ENCODE data around the gene SPECC1. TPM values are rescaled to one million over a fixed set of nuclear protein-coding genes. Genes with fewer than 3 reads are reported as not detected.
"Not testable (repeated sequence)": the region's sequence is repeated elsewhere in the genome, so short reads cannot be mapped to it uniquely, and the experiment has no call there.

SPECC1 gene
- total and polyA plus RNA-seq, 2 donors: 7.6 to 9.3 TPM

DNA sequence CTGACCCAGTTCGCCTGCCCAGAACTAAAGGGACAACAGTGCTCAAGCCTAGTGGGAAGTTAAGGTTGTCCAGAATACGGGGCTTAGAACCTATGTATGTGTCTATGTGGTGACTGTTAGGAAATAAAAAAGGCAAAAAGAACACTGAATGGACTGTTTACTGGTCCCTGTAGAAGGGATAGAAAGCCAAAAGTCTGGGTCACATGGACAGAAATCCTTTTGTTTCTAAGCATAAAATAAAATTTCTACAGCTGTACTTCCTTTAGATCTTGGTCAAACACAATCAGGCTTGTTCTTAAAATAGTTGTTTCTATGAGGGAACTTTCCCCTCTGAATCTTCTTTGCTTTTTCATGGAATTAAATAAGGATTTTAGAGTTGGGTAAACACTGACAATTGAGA is 245.4 kb downstream of the SPECC1 start:
- Histone ChIP-seq H3K4me1 (ENCODE audit: control insufficient read depth in 2 of 2, insufficient read depth in 2 of 2, low read length in 2 of 2) (peaks cover 0 to 3% of the 10 kb centered on the region in 2 donors), H3K36me3 (ENCODE audit: control insufficient read depth in 2 of 2, insufficient read depth in 2 of 2, low read length in 1 of 2) (no peaks in the 10 kb centered on the region), H3K9me3 (ENCODE audit: control insufficient read depth in 2 of 2, insufficient read depth in 1 of 2, low read length in 1 of 2) (no peaks in the 10 kb centered on the region), H3K27ac (ENCODE audit: low read depth in 1 of 2, low read length in 1 of 2) (peak overlapping the region in 1 of 2 donors; percentile 27), H3K27me3 (ENCODE audit: control insufficient read depth in 2 of 2, insufficient read depth in 1 of 2, low read length in 1 of 2) (no peaks in the 10 kb centered on the region), H3K4me3 (ENCODE audit: low read length in 2 of 2) (no peak overlapping the region)
- DNase-seq (ENCODE audit: low read depth in 6 of 9, low spot score in 9 of 9): no peak
- WGBS: 98% methylated on average over 2 of the region's 2 CpGs

DNA sequence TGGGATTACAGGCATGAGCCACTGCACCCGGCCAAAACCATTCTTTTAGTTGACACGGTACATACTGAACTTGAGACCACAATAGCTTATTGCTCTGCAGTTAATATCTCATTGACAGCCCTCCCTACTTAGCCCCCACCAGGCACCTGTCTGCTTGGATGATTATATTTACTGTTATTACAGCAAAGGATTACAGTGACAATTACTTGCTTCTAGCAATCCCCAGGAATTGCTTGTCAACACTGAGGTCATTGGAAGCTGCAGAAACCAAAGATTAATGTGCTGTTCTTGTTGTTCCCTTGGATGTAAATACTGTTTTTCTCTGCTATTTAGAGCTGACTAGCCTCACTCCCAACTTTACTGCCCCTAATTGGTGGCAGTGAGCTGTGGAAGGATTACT is 247.0 kb downstream of the SPECC1 start:
- Histone ChIP-seq H3K9me3 (ENCODE audit: control insufficient read depth in 2 of 2, insufficient read depth in 1 of 2, low read length in 1 of 2) (no peaks in the 10 kb centered on the region), H3K4me1 (ENCODE audit: control insufficient read depth in 2 of 2, insufficient read depth in 2 of 2, low read length in 2 of 2) (peaks cover 0 to 3% of the 10 kb centered on the region in 2 donors), H3K27me3 (ENCODE audit: control insufficient read depth in 2 of 2, insufficient read depth in 1 of 2, low read length in 1 of 2) (no peaks in the 10 kb centered on the region), H3K36me3 (ENCODE audit: control insufficient read depth in 2 of 2, insufficient read depth in 2 of 2, low read length in 1 of 2) (no peaks in the 10 kb centered on the region), H3K27ac (ENCODE audit: low read depth in 1 of 2, low read length in 1 of 2) (no peak overlapping the region), H3K4me3 (ENCODE audit: low read length in 2 of 2) (no peak overlapping the region)
- no peak for DNase-seq (ENCODE audit: low read depth in 6 of 9, low spot score in 9 of 9)
- 98% methylated on average over 2 of the region's 2 CpGs for WGBS

DNA sequence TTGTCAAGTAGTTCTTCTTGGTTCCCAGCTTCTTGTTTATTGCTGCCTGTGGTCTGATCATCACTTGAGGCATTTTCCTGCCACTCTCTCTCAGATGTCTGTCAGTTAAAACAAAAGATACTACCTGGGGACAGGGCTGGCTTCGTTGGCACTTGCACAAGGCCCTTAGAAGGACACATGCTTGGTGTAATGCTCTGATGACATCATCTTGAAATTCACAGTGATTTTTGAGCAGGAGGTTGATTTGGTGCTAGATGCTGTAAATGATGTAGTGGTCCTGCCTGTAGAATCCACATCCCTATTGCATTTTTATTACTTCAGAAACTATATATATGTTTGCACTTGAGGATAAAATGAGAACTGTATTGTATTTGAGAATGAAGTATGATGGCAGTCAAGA is 247.8 kb downstream of the SPECC1 start:
- 89% methylated on average over 1 of the region's 1 CpG for WGBS
- no peak for DNase-seq (ENCODE audit: low read depth in 6 of 9, low spot score in 9 of 9)
- Histone ChIP-seq H3K4me3 (ENCODE audit: low read length in 2 of 2) (no peak overlapping the region), H3K9me3 (ENCODE audit: control insufficient read depth in 2 of 2, insufficient read depth in 1 of 2, low read length in 1 of 2) (no peaks in the 10 kb centered on the region), H3K36me3 (ENCODE audit: control insufficient read depth in 2 of 2, insufficient read depth in 2 of 2, low read length in 1 of 2) (no peaks in the 10 kb centered on the region), H3K4me1 (ENCODE audit: control insufficient read depth in 2 of 2, insufficient read depth in 2 of 2, low read length in 2 of 2) (peaks cover 0 to 3% of the 10 kb centered on the region in 2 donors), H3K27me3 (ENCODE audit: control insufficient read depth in 2 of 2, insufficient read depth in 1 of 2, low read length in 1 of 2) (no peaks in the 10 kb centered on the region), H3K27ac (ENCODE audit: low read depth in 1 of 2, low read length in 1 of 2) (no peak overlapping the region)

DNA sequence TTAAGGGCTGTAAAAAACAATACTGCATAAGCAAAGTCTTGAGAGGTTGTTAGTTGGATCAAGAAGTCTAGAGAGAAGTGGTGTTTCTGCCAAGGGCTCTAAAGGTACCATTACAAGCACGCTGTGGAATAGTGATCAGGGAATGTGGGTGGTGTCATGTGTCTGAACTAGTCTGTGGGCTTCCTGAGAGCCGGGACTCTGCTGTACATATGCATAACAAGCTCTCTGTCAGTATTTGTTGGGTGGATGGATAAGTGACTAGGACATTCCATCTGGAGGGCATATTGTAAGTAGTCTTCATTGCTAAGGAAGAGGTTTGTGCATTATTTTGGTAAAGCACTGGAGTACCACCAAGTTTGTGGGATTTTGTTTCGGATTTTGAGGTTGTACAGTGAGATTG is 248.6 kb downstream of the SPECC1 start:
- Histone ChIP-seq H3K4me1 (ENCODE audit: control insufficient read depth in 2 of 2, insufficient read depth in 2 of 2, low read length in 2 of 2) (peaks cover 2 to 7% of the 10 kb centered on the region in 2 donors), H3K4me3 (ENCODE audit: low read length in 2 of 2) (no peak overlapping the region), H3K27ac (ENCODE audit: low read depth in 1 of 2, low read length in 1 of 2) (no peak overlapping the region), H3K36me3 (ENCODE audit: control insufficient read depth in 2 of 2, insufficient read depth in 2 of 2, low read length in 1 of 2) (no peaks in the 10 kb centered on the region), H3K9me3 (ENCODE audit: control insufficient read depth in 2 of 2, insufficient read depth in 1 of 2, low read length in 1 of 2) (no peaks in the 10 kb centered on the region), H3K27me3 (ENCODE audit: control insufficient read depth in 2 of 2, insufficient read depth in 1 of 2, low read length in 1 of 2) (no peaks in the 10 kb centered on the region)
- 91% methylated on average over 3 of the region's 3 CpGs for WGBS
- DNase-seq (ENCODE audit: low read depth in 6 of 9, low spot score in 9 of 9): no peak

- no peak overlapping the region for H3K27ac ChIP-seq (ENCODE audit: low read depth in 1 of 2, low read length in 1 of 2)
- no peaks in the 10 kb centered on the region for H3K27me3 ChIP-seq (ENCODE audit: control insufficient read depth in 2 of 2, insufficient read depth in 1 of 2, low read length in 1 of 2)
- peaks cover 2 to 7% of the 10 kb centered on the region in 2 donors for H3K4me1 ChIP-seq (ENCODE audit: control insufficient read depth in 2 of 2, insufficient read depth in 2 of 2, low read length in 2 of 2)
- no peak for DNase-seq (ENCODE audit: low read depth in 6 of 9, low spot score in 9 of 9)
- H3K4me3 ChIP-seq (ENCODE audit: low read length in 2 of 2): no peak overlapping the region
- H3K36me3 ChIP-seq (ENCODE audit: control insufficient read depth in 2 of 2, insufficient read depth in 2 of 2, low read length in 1 of 2): no peaks in the 10 kb centered on the region
- H3K9me3 ChIP-seq (ENCODE audit: control insufficient read depth in 2 of 2, insufficient read depth in 1 of 2, low read length in 1 of 2): no peaks in the 10 kb centered on the region
- 98% methylated on average over 4 of the region's 4 CpGs for WGBS
Measured at GRCh38 chr17:20259668-20260067, 250.5 kb downstream of the SPECC1 start.

- H3K9me3 ChIP-seq (ENCODE audit: control insufficient read depth in 2 of 2, insufficient read depth in 1 of 2, low read length in 1 of 2): no peaks in the 10 kb centered on the region
- 98% methylated on average over 6 of the region's 6 CpGs for WGBS
- H3K36me3 ChIP-seq (ENCODE audit: control insufficient read depth in 2 of 2, insufficient read depth in 2 of 2, low read length in 1 of 2): no peaks in the 10 kb centered on the region
- H3K4me3 ChIP-seq (ENCODE audit: low read length in 2 of 2): no peak overlapping the region
- H3K4me1 ChIP-seq (ENCODE audit: control insufficient read depth in 2 of 2, insufficient read depth in 2 of 2, low read length in 2 of 2): peaks cover 2 to 7% of the 10 kb centered on the region in 2 donors
- DNase-seq (ENCODE audit: low read depth in 6 of 9, low spot score in 9 of 9): no peak
- H3K27ac ChIP-seq (ENCODE audit: low read depth in 1 of 2, low read length in 1 of 2): no peak overlapping the region
- no peaks in the 10 kb centered on the region for H3K27me3 ChIP-seq (ENCODE audit: control insufficient read depth in 2 of 2, insufficient read depth in 1 of 2, low read length in 1 of 2)
Measured at GRCh38 chr17:20260268-20260667, 251.1 kb downstream of the SPECC1 start.

- no peaks in the 10 kb centered on the region for H3K36me3 ChIP-seq (ENCODE audit: control insufficient read depth in 2 of 2, insufficient read depth in 2 of 2, low read length in 1 of 2)
- 85% methylated on average over 8 of the region's 8 CpGs for WGBS
- H3K27me3 ChIP-seq (ENCODE audit: control insufficient read depth in 2 of 2, insufficient read depth in 1 of 2, low read length in 1 of 2): no peaks in the 10 kb centered on the region
- no peaks in the 10 kb centered on the region for H3K9me3 ChIP-seq (ENCODE audit: control insufficient read depth in 2 of 2, insufficient read depth in 1 of 2, low read length in 1 of 2)
- H3K27ac ChIP-seq (ENCODE audit: low read depth in 1 of 2, low read length in 1 of 2): peak overlapping the region in 1 of 2 donors; percentile 32
- DNase-seq (ENCODE audit: low read depth in 6 of 9, low spot score in 9 of 9): peak in 1 of 9 donors; percentile 41
- no peak overlapping the region for H3K4me3 ChIP-seq (ENCODE audit: low read length in 2 of 2)
- H3K4me1 ChIP-seq (ENCODE audit: control insufficient read depth in 2 of 2, insufficient read depth in 2 of 2, low read length in 2 of 2): peaks cover 2 to 9% of the 10 kb centered on the region in 2 donors
Measured at GRCh38 chr17:20262226-20263114, 253.3 kb downstream of the SPECC1 start.

DNA sequence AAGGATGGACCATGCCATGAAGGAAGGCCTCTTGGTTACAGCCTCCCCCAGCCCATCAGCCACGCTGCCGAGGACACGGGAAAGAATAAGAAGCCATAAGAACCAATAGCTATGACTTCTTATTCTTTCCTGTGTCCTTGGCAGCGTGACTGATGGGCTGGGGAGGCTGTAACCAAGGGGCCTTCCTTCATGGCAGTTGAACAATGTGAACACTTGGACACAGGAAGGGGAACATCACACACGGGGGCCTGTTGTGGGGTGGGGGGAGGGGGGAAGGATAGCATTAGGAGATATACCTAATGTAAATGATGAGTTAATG is 253.9 kb downstream of the SPECC1 start:
- H3K27me3 ChIP-seq (ENCODE audit: control insufficient read depth in 2 of 2, insufficient read depth in 1 of 2, low read length in 1 of 2); H3K27ac ChIP-seq (ENCODE audit: low read depth in 1 of 2, low read length in 1 of 2); H3K36me3 ChIP-seq (ENCODE audit: control insufficient read depth in 2 of 2, insufficient read depth in 2 of 2, low read length in 1 of 2); H3K9me3 ChIP-seq (ENCODE audit: control insufficient read depth in 2 of 2, insufficient read depth in 1 of 2, low read length in 1 of 2); DNase-seq (ENCODE audit: low read depth in 6 of 9, low spot score in 9 of 9); H3K4me3 ChIP-seq (ENCODE audit: low read length in 2 of 2): not testable (repeated sequence)
- peaks cover 2 to 13% of the 10 kb centered on the region in 2 donors for H3K4me1 ChIP-seq (ENCODE audit: control insufficient read depth in 2 of 2, insufficient read depth in 2 of 2, low read length in 2 of 2)
- WGBS: 74% methylated on average over 5 of the region's 5 CpGs

- H3K4me3 ChIP-seq (ENCODE audit: low read length in 2 of 2): no peak overlapping the region
- no peaks in the 10 kb centered on the region for H3K36me3 ChIP-seq (ENCODE audit: control insufficient read depth in 2 of 2, insufficient read depth in 2 of 2, low read length in 1 of 2)
- no peak for DNase-seq (ENCODE audit: low read depth in 6 of 9, low spot score in 9 of 9)
- H3K4me1 ChIP-seq (ENCODE audit: control insufficient read depth in 2 of 2, insufficient read depth in 2 of 2, low read length in 2 of 2): peaks cover 2 to 13% of the 10 kb centered on the region in 2 donors
- no peaks in the 10 kb centered on the region for H3K27me3 ChIP-seq (ENCODE audit: control insufficient read depth in 2 of 2, insufficient read depth in 1 of 2, low read length in 1 of 2)
- H3K27ac ChIP-seq (ENCODE audit: low read depth in 1 of 2, low read length in 1 of 2): no peak overlapping the region
- H3K9me3 ChIP-seq (ENCODE audit: control insufficient read depth in 2 of 2, insufficient read depth in 1 of 2, low read length in 1 of 2): no peaks in the 10 kb centered on the region
- WGBS: 91% methylated on average over 5 of the region's 5 CpGs
Measured at GRCh38 chr17:20263595-20263994, 254.4 kb downstream of the SPECC1 start.
